ENCODE measurements around the gene BET1L. TPM values are rescaled to one million over a fixed set of nuclear protein-coding genes. Genes with fewer than 3 reads are reported as not detected.

The BET1L gene
- polyA plus RNA-seq, 1 experiment = 75.0 TPM

DNA sequence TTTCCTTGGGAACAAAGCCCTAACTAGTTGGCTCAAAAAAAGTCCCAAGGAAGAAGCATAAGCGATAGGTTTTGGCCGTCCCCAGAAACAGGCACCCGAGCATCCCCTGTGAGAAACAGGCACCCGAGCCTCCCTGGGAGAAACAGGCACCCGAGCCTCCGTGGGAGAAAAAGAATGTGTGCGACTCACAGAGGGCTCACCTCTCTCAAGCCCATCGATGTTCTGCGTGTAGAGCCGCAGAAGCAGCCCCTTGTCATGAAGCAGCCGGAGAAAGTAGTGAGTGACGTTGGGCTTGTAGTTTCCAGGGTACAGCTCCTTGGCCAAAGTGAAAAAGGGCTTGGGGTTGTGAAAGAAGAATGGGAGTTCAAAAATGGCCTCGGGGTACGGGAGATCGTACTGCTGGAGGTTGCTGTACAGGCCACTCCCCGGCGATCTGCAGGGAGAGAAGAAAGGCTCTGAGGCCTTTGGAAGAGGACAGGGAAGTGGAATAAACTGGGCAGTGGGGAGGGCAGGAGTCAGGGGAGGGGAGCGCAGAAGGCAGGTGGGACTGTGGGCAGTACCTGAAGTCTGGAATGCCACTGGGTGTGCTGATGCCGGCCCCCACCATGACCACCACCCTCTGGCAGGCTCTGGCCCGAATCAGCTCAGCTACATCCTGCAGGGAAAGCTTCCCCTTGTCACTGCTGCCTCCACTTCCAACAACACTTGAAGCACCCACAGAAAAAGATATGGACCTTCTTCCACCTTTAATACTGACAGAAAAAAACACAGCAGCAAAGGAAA lies 25.8 kb upstream of the BET1L start:
- CTCF ChIA-PET = no interaction called here
- Histone ChIP-seq H3K27ac (ENCODE audit: low read depth, low read length) (no peak overlapping the region), H3K4me3 (ENCODE audit: low read depth, low read length) (no peak overlapping the region), H3K9me3 (ENCODE audit: control insufficient read depth, insufficient read depth, low read length) (no peaks in the 10 kb centered on the region; the same call in 1 of the 2 replicates), H3K27me3 (ENCODE audit: control insufficient read depth, insufficient read depth, low read length) (no peaks in the 10 kb centered on the region)
- no peak for DNase-seq (ENCODE audit: low read depth, low spot score)
- POLR2A ChIA-PET = no interaction called here
- TF ChIP-seq, protein P1, sequence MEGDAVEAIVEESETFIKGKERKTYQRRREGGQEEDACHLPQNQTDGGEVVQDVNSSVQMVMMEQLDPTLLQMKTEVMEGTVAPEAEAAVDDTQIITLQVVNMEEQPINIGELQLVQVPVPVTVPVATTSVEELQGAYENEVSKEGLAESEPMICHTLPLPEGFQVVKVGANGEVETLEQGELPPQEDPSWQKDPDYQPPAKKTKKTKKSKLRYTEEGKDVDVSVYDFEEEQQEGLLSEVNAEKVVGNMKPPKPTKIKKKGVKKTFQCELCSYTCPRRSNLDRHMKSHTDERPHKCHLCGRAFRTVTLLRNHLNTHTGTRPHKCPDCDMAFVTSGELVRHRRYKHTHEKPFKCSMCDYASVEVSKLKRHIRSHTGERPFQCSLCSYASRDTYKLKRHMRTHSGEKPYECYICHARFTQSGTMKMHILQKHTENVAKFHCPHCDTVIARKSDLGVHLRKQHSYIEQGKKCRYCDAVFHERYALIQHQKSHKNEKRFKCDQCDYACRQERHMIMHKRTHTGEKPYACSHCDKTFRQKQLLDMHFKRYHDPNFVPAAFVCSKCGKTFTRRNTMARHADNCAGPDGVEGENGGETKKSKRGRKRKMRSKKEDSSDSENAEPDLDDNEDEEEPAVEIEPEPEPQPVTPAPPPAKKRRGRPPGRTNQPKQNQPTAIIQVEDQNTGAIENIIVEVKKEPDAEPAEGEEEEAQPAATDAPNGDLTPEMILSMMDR (IDR thresholded peaks at IDR 0.05; ENCODE audit: low read depth, low read length) = no peak

DNA sequence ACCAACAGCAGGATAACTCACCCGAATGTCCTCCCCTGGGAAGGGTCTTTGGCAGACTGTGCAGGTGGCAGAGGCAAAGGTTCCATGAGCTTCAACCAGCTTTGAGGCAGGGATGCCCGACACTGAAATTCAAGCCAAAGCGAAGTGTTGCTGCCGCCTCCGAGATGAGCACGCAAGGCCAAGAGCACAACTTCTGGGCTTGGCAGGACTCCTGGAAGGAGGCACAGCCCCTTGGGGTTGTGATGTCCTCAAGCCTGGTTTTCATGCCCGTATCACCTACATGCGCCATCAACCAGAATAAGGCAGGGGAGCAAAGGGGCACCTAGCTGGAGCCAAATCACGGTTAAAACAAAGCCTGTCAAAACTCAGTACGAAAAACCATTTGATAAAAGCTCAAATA lies 23.2 kb upstream of the BET1L start:
- H3K27me3 ChIP-seq (ENCODE audit: control insufficient read depth, insufficient read depth, low read length) = no peaks in the 10 kb centered on the region
- H3K27ac ChIP-seq (ENCODE audit: low read depth, low read length) = no peak overlapping the region
- POLR2A ChIA-PET = interaction anchor here (0.8 kb wide), 1 partner anchor 23 kb away, joined by 5 read pairs; the partner anchor contains the start of genes BET1L and RIC8A
- H3K9me3 ChIP-seq (ENCODE audit: control insufficient read depth, insufficient read depth, low read length) = no peaks in the 10 kb centered on the region; the same call in 1 of the 2 replicates
- no peak for DNase-seq (ENCODE audit: low read depth, low spot score)
- no peak overlapping the region for H3K4me3 ChIP-seq (ENCODE audit: low read depth, low read length)
- TF ChIP-seq, protein P1 (IDR thresholded peaks at IDR 0.05; ENCODE audit: low read depth, low read length) = no peak
- CTCF ChIA-PET = no interaction called here

DNA sequence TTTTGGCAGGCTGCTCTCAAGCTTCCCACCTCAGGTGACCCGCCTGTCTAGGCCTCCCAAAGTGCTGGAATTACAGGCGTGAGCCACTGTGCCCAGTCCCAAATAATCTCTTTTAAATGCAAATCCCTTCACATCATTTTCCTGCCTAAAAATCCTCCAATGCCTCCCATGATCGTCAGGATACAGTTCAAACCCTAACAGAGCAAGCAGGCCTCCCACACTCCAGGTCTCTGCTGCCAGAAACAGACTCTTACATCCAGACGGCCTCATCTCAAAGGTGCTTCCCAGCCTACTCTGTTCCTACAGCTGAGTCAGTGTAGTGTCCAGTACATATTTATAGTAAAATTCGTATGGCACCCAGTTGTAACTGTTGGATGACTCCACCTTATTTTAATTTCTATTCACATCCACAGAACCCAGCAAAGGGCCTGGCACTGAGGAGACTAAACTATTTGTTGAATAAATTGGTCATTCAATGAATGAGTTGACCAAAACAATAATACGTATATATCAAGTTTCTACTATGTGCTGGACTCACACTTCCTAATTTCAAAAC lies 20.7 kb upstream of the BET1L start:
- no peak for DNase-seq (ENCODE audit: low read depth, low spot score)
- Histone ChIP-seq H3K9me3 (ENCODE audit: control insufficient read depth, insufficient read depth, low read length) (no peaks in the 10 kb centered on the region), H3K27ac (ENCODE audit: low read depth, low read length) (no peak overlapping the region), H3K4me3 (ENCODE audit: low read depth, low read length) (no peak overlapping the region), H3K27me3 (ENCODE audit: control insufficient read depth, insufficient read depth, low read length) (no peaks in the 10 kb centered on the region)
- TF ChIP-seq, protein P1 (IDR thresholded peaks at IDR 0.05; ENCODE audit: low read depth, low read length) = no peak
- CTCF ChIA-PET = interaction anchor here (1.1 kb wide), 1 partner anchor 12 kb away, joined by 3 read pairs; no protein-coding TSS in a partner anchor
- POLR2A ChIA-PET = no interaction called here

DNA sequence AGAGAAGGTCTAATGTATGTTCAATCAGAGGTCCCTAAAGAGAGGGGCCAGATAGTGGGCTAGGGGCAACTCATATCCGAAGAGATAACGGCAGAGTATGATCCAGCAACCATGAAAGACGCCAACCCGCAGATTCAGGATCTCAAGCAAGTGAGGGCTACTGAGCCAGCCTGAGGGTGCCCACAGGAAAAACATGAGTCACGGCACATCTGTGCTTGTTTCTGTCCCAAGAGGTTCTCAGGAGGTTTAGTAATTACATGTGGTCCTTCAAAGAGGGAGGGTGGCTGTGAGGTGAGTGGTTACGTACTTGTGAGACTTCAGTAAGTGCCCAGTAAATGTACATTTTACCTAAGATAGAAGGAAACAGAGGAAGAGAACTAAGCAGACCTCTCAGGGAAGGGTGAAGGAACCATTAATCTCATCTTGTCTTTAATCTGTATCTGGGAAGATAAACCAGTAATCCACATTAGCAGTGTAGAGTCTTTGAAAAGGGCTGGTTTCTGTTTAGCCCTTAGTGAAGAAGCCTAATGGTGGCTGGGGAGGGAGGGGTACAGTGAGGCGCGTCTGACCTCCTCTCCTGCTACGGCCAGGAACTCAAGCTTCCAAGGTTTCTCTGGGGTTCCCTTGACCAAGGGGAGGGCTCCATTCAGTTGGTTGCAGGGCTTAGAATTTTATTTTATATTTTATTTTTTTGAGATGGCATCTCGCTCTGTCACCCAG lies 18.7 kb upstream of the BET1L start:
- no peak overlapping the region for H3K27ac ChIP-seq (ENCODE audit: low read depth, low read length)
- DNase-seq (ENCODE audit: low read depth, low spot score) = no peak
- H3K4me3 ChIP-seq (ENCODE audit: low read depth, low read length) = no peak overlapping the region
- CTCF ChIA-PET = no interaction called here
- POLR2A ChIA-PET = no interaction called here
- no peaks in the 10 kb centered on the region for H3K9me3 ChIP-seq (ENCODE audit: control insufficient read depth, insufficient read depth, low read length)
- no peaks in the 10 kb centered on the region for H3K27me3 ChIP-seq (ENCODE audit: control insufficient read depth, insufficient read depth, low read length)
- TF ChIP-seq, protein P1 (IDR thresholded peaks at IDR 0.05; ENCODE audit: low read depth, low read length) = no peak

DNA sequence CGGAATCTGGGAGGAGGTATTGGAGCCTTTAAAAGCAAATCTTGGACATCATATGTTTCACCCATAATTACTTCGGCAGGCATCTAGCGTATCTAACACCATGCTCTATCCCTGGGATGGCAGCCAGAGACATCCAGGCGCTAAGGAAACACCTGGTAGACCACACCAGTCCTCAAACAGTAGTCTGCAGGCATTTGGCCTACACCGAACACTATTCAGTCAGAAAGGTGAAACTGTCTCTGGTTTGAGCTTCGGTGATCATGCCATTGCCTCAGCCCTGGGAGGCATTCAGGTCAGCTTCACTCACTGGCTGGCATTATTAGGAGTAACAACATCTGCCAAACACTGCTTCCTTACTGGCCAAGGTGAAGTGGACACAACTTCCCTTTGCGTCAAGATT lies 17.2 kb upstream of the BET1L start:
- CTCF ChIA-PET = no interaction called here
- no peaks in the 10 kb centered on the region for H3K9me3 ChIP-seq (ENCODE audit: control insufficient read depth, insufficient read depth, low read length)
- H3K27me3 ChIP-seq (ENCODE audit: control insufficient read depth, insufficient read depth, low read length) = no peaks in the 10 kb centered on the region
- TF ChIP-seq, protein P1 (IDR thresholded peaks at IDR 0.05; ENCODE audit: low read depth, low read length) = no peak
- DNase-seq (ENCODE audit: low read depth, low spot score) = no peak
- H3K27ac ChIP-seq (ENCODE audit: low read depth, low read length) = no peak overlapping the region
- no peak overlapping the region for H3K4me3 ChIP-seq (ENCODE audit: low read depth, low read length)
- POLR2A ChIA-PET = no interaction called here
